HG02840 (cell line): ENCODE data around the gene GALNTL6.

Experiments
- ATAC-seq: cut with Tn5 transposase; IDR thresholded peaks from one replicate; pipeline ENCODE4 v1.9.1; 2021; ENCODE audit warnings: mild to moderate bottlenecking, moderate library complexity, moderate number of reproducible peaks; ENCODE audit not compliant: unreplicated experiment, low FRiP score

Gene GALNTL6

GRCh38 chr4:172514011-172514410 is 700.8 kb downstream of the GALNTL6 start:
- ATAC-seq, result no peak

DNA sequence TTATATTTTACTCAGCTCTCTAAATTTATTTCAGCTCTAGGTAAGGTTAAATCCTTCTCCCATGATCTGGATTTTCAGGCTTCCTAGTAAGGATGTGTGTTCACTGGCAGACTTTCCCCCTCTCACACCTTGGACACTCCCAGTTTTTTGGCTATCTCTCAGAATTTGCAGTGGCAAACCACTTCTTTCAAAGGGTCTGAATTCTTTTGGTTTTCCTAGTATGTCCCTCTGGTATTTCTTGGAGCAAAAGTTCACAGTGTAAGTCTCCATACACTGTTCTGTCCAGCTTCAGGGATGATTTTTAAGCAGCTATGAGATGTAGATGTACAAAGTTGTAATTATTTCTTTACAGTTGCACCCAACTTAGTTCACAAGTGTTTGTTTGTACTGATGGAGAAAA is 701.6 kb downstream of the GALNTL6 start:
- ATAC-seq, result no peak

DNA sequence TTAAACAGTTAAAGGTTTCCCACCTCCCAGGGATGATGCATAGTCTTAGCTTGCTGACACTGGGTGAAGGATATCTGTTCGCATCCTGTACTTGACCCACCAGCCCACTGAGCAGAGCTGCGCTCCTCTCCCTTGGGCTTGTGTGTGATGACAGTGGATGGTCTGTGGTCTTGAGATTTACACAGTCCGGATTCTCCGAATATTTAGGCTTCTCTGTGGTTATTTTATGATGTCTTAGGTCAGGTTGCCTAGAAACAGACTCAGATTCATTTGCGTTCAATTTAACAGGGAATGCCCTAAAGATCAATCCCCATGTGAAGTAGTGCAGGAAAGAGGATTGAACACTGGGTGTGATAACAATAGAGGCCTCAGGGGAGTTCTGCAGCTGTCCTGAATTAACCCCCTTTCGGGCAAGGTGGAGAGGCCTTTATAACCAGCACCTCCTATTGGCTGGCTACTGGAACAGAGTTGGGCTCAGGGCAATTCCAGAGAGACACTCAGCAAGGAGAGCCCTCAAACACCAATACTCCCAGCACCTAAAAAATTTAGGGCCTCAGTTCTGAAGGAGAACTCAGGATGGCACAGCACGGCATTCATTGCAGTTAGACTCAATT is 702.2 kb downstream of the GALNTL6 start:
- no peak for ATAC-seq

DNA sequence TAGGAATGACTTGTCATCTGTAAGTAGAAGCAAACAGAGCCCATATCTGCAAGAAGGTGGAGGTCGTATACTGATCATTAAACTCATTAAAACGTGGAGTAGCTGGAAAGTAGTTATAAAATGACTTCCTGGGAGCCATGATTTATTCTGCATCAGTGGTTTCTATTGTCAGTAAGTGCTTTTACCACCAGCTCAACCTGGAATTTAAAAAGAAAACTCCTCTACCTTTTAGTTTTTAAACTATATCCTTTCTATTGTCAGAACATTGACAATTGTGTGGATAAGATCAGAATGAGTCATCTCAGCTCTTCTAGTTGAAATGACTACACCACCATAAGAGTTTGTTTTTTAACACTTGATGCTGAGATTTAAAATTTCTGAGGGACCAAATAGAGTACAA is 704.2 kb downstream of the GALNTL6 start:
- ATAC-seq, result no peak

DNA sequence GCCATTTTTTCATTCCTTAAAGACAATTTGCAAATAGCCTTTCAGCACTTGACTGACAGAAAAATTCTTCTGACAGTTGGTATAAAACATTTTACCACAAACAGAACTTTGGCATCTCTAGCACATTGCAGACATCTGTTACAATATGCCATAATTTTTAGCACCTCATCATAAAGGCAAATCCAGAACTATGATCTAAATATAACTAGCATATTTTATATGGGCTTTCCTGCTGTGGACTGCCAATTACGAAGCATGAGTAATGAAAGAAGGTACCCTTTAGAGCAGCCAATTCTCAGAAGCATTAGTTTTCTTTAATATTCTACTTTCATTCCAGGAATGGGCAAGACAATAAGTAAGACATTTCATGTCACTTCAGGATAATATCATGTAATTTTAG is 708.0 kb downstream of the GALNTL6 start:
- ATAC-seq, result no peak

DNA sequence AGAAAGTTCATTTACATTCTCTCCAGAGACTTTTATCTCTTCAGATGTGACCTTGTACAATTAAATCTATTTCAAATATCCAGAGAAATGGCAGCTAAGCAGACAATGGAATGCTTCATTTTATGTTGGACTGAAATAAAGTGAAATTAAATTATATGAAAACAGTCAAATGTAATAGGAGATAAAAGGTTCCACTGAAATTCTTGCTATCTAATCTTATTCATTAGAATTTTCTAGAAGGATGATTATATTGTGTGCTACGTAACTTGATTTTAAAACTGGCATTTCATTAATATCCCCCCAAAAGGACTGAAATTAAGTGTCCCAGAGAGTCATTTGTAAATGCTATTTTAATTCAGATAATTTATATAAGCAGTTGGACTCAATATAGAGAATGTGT is 708.5 kb downstream of the GALNTL6 start:
- no peak for ATAC-seq

- ATAC-seq, result no peak
These were observed 730.0 kb downstream of the GALNTL6 start for GRCh38 chr4:172543249-172543648.

GRCh38 chr4:172546782-172547181 is 733.6 kb downstream of the GALNTL6 start:
- ATAC-seq, result no peak

DNA sequence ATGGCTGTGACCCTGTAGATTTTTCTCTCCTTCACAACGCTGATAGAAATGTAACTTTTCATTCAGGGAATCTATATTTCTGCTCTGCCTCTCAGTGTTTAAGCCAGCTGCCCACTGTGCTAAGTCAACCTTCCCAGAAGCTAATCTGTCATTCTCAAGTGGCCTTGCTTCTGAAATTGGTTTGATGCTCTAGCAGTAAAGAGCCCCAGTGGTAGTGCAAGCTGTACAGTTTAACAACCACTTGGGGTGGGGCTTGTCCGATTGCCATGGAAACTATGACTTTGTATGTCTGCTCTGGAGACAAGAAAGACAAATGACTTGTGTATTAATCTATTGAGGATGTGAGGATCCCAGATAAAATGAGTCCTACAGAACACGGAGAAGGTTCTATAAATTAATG is 734.5 kb downstream of the GALNTL6 start:
- ATAC-seq, result no peak

DNA sequence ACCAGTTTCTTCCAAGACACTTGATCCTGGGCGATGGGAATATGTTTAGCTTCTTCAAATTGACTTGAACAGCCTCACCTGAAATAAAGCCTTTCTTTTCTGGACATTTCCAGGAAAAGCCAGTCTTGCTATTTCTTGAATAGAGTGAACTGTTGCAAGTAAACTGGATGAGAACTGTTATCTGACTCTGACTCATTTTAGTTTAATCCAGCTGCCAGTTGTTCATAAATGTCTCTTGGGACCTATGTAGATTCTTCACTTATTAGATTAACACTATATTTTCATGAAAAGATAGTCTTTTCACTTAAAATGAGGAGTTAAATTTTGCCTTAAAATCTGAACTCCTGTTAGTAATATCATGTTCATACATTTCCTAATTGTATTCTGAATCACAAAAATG is 740.0 kb downstream of the GALNTL6 start:
- no peak for ATAC-seq

DNA sequence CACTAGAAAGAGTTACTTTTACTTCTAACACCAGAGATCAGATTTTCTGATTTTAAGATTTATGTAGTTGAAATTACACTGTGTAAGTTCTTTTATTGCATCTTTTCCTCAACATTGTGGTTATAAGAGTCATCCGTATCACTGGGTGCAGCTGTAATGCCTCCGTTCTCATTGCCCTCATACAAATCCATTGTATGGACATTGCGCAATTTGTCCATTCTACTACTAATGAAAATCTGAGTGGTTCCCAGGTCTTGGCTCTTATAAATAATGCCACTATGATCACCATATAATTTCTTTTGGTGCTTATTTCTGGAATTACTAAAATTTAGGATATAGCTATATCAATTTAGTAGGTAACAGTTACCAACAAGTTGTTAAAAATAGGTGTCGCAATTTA is 741.4 kb downstream of the GALNTL6 start:
- ATAC-seq, result no peak

- ATAC-seq, result no peak
These were observed 742.5 kb downstream of the GALNTL6 start for GRCh38 chr4:172555725-172556124.

DNA sequence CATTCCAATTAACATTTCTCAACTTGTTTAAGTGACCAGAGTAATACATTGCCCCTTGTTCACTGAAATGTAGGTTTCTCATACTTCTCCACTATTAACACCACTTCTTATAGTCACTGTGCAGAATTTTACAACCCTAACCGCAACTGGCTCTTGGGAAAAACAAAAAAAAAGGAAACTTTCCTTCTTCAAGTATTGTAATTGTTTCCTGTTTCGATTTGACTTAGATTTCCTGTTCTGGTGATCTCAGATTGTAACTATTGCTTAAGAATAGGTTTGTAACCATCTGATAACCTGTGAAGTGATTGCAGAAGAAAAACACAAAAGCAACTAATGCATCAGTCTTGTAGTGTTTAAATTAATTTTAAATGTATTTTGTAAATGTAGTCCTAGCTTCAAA is 760.7 kb downstream of the GALNTL6 start:
- no peak for ATAC-seq

GRCh38 chr4:172578712-172579111 is 765.5 kb downstream of the GALNTL6 start:
- ATAC-seq, result no peak

DNA sequence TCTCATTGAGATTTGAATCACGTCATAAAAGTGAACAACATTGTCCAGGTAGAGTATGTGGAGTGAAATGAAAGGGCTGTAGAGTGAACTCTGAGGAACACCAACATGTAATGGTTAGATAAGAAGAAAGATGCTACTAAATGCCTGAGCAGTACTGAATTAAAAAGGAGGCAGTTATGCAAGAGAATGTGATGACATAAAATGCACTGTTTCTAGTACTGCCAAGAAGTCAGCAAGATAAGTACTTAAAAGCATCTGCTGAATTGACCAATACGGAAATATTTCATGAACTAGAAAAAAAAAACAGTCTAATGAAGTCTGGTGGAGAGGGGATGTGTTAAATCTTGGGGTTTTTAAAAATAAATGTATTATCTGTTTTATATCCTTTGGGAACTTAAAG is 771.6 kb downstream of the GALNTL6 start:
- no peak for ATAC-seq

DNA sequence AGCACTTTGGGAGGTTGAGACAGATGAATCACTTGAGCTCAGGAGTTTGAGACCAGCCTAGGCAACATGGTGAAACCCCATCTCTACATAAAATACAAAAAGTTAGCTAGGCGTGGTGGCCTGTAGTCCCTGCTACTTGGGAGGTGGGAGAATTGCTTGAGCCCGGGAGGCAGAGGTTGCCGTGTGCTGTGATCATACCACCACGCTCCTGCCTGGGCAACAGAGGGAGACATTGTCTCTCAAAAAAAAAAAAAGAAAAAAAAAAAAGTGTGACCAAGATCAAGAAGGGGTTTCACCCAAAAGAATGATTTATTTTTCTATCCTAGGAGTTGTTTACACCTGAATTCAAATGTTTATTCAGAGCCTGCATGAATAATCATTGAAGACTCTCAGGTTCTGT is 783.0 kb downstream of the GALNTL6 start:
- ATAC-seq, result no peak

- ATAC-seq, result no peak
These were observed 786.4 kb downstream of the GALNTL6 start for GRCh38 chr4:172599554-172599953.

DNA sequence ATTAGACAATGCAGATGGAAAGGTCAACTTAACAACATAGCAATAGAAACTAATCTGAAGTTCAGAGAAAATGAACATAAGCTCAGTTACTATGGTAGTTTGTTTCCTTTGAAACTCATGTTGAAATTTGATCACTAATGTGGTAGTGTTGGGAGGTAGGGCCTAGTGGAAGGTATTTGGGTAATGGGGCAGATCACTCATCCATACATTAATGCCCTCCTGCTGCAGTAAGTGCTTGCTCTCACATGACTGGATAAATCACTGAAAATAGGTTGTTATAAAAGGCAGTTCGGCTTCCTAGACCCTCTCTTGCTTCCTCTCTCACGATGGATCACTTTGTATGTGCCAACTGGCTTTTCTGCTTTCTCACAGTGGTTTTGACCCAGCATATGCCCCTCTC is 788.0 kb downstream of the GALNTL6 start:
- no peak for ATAC-seq

- ATAC-seq, result no peak
These were observed 806.0 kb downstream of the GALNTL6 start for GRCh38 chr4:172619218-172619617.

DNA sequence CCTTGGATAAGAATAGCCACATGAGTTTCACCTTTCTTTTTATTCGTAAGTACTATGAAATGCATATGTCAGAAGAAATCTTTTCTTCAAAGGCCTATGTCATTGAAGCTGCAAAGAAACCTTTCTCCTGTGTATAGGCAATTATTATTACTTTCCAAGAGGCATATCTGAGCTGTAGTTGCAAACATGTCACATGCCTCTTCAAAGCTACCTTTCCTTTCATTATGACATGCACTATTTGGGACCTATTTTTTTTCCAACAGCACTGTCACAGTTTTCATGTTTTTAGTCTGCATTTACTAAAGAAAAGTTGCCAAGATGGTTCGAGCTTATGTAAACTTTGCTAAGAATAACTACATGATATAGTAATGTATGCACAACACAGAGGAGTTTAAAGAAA is 806.6 kb downstream of the GALNTL6 start:
- no peak for ATAC-seq

- no peak for ATAC-seq
These were observed 815.1 kb downstream of the GALNTL6 start for GRCh38 chr4:172628263-172628662.

- no peak for ATAC-seq
These were observed 817.1 kb downstream of the GALNTL6 start for GRCh38 chr4:172630280-172630679.

- ATAC-seq, result no peak
These were observed 818.6 kb downstream of the GALNTL6 start for GRCh38 chr4:172631832-172632231.
